ENCODE results near the gene PUS1.
"Not testable (repeated sequence)": the region's sequence is repeated elsewhere in the genome, so short reads cannot be mapped to it uniquely, and the experiment has no call there.

PUS1 gene

GRCh38 chr12:131885543-131886057, 43.5 kb upstream of the PUS1 start:
- peaks cover 3 to 21% of the 10 kb centered on the region in 2 experiments for H3K27me3 ChIP-seq (ENCODE audit: control insufficient read depth in 1 of 2, insufficient read depth in 1 of 2, low read length in 2 of 2)
- no peak overlapping the region for H4K8ac ChIP-seq (ENCODE audit: low read length)
- H2BK12ac ChIP-seq (ENCODE audit: low read length in 2 of 2): no peak overlapping the region
- H3K9ac ChIP-seq (ENCODE audit: low read length): no peak overlapping the region
- H3K9me3 ChIP-seq (ENCODE audit: control insufficient read depth, low read length): peaks cover 3% of the 10 kb centered on the region
- no peak for DNase-seq
- H3K23ac ChIP-seq (ENCODE audit: low read length in 2 of 2): no peak overlapping the region
- no peak overlapping the region for H2BK120ac ChIP-seq (ENCODE audit: low read depth, low read length)
- no peak overlapping the region for H3K4me2 ChIP-seq (ENCODE audit: low read length, poor library complexity, severe bottlenecking)
- no peak overlapping the region for H4K91ac ChIP-seq (ENCODE audit: low read length)
- H3K4me1 ChIP-seq (ENCODE audit: control insufficient read depth, insufficient read depth, low read depth, low read length): no peaks in the 10 kb centered on the region
- H3K4ac ChIP-seq (ENCODE audit: low read depth in 1 of 2, low read length in 2 of 2): no peak overlapping the region
- H2BK15ac ChIP-seq (ENCODE audit: low read depth, poor library complexity, severe bottlenecking): no peak overlapping the region
- no peak overlapping the region for H2AFZ ChIP-seq (ENCODE audit: low read depth, low read length)
- H2AK5ac ChIP-seq (ENCODE audit: low read length, severe bottlenecking): no peak overlapping the region
- no peak overlapping the region for H3K27ac ChIP-seq (ENCODE audit: low read length, poor library complexity, severe bottlenecking)
- H3K14ac ChIP-seq (ENCODE audit: low read length in 2 of 2): no peak overlapping the region
- no peak overlapping the region for H3K4me3 ChIP-seq (ENCODE audit: insufficient read depth in 1 of 2, low read depth in 1 of 2, low read length in 2 of 2)
- no peaks in the 10 kb centered on the region for H3K36me3 ChIP-seq (ENCODE audit: control insufficient read depth in 1 of 2, insufficient read depth in 2 of 2, low read depth in 1 of 2, low read length in 2 of 2)
- H3K18ac ChIP-seq (ENCODE audit: low read depth in 1 of 2, low read length in 2 of 2): no peak overlapping the region
- WGBS: 87% methylated on average over 4 of the region's 7 CpGs
- no peaks in the 10 kb centered on the region for H3K79me1 ChIP-seq (replicated peaks; ENCODE audit: low read length, poor library complexity, severe bottlenecking)
- H2BK5ac ChIP-seq (ENCODE audit: low read depth, low read length, poor library complexity, severe bottlenecking): no peak overlapping the region

- not testable (repeated sequence) for H4K91ac ChIP-seq (ENCODE audit: low read length); H3K9me3 ChIP-seq (ENCODE audit: control insufficient read depth, low read length); H3K27me3 ChIP-seq (ENCODE audit: control insufficient read depth in 1 of 2, insufficient read depth in 1 of 2, low read length in 2 of 2); H3K4me2 ChIP-seq (ENCODE audit: low read length, poor library complexity, severe bottlenecking); H3K14ac ChIP-seq (ENCODE audit: low read length in 2 of 2); H3K23ac ChIP-seq (ENCODE audit: low read length in 2 of 2); H3K9ac ChIP-seq (ENCODE audit: low read length); H2BK12ac ChIP-seq (ENCODE audit: low read length in 2 of 2); H2AK5ac ChIP-seq (ENCODE audit: low read length, severe bottlenecking); H3K79me1 ChIP-seq (replicated peaks; ENCODE audit: low read length, poor library complexity, severe bottlenecking); H3K4ac ChIP-seq (ENCODE audit: low read depth in 1 of 2, low read length in 2 of 2); H4K8ac ChIP-seq (ENCODE audit: low read length); H2BK15ac ChIP-seq (ENCODE audit: low read depth, poor library complexity, severe bottlenecking); H2AFZ ChIP-seq (ENCODE audit: low read depth, low read length); H3K36me3 ChIP-seq (ENCODE audit: control insufficient read depth in 1 of 2, insufficient read depth in 2 of 2, low read depth in 1 of 2, low read length in 2 of 2); H3K4me3 ChIP-seq (ENCODE audit: insufficient read depth in 1 of 2, low read depth in 1 of 2, low read length in 2 of 2); H3K18ac ChIP-seq (ENCODE audit: low read depth in 1 of 2, low read length in 2 of 2); H3K27ac ChIP-seq (ENCODE audit: low read length, poor library complexity, severe bottlenecking); DNase-seq; H2BK120ac ChIP-seq (ENCODE audit: low read depth, low read length); H2BK5ac ChIP-seq (ENCODE audit: low read depth, low read length, poor library complexity, severe bottlenecking)
- peaks cover 15% of the 10 kb centered on the region for H3K4me1 ChIP-seq (ENCODE audit: control insufficient read depth, insufficient read depth, low read depth, low read length)
- 83% methylated on average over 7 of the region's 8 CpGs for WGBS
Observed at GRCh38 chr12:131891722-131892121, 37.4 kb upstream of the PUS1 start.

GRCh38 chr12:131892711-131893604, 36.1 kb upstream of the PUS1 start:
- H2BK120ac ChIP-seq (ENCODE audit: low read depth, low read length): no peak overlapping the region
- H3K4me1 ChIP-seq (ENCODE audit: control insufficient read depth, insufficient read depth, low read depth, low read length): peaks cover 24% of the 10 kb centered on the region
- H4K8ac ChIP-seq (ENCODE audit: low read length): no peak overlapping the region
- H3K79me1 ChIP-seq (replicated peaks; ENCODE audit: low read length, poor library complexity, severe bottlenecking): peaks cover 15% of the 10 kb centered on the region
- H3K4ac ChIP-seq (ENCODE audit: low read depth in 1 of 2, low read length in 2 of 2): no peak overlapping the region
- no peak overlapping the region for H3K27ac ChIP-seq (ENCODE audit: low read length, poor library complexity, severe bottlenecking)
- no peak overlapping the region for H3K4me2 ChIP-seq (ENCODE audit: low read length, poor library complexity, severe bottlenecking)
- 90% methylated on average over 26 of the region's 26 CpGs for WGBS
- H2AK5ac ChIP-seq (ENCODE audit: low read length, severe bottlenecking): no peak overlapping the region
- no peak overlapping the region for H3K9ac ChIP-seq (ENCODE audit: low read length)
- H2BK5ac ChIP-seq (ENCODE audit: low read depth, low read length, poor library complexity, severe bottlenecking): no peak overlapping the region
- H3K14ac ChIP-seq (ENCODE audit: low read length in 2 of 2): no peak overlapping the region
- peaks cover 3 to 8% of the 10 kb centered on the region in 2 experiments for H3K27me3 ChIP-seq (ENCODE audit: control insufficient read depth in 1 of 2, insufficient read depth in 1 of 2, low read length in 2 of 2)
- no peak overlapping the region for H2BK15ac ChIP-seq (ENCODE audit: low read depth, poor library complexity, severe bottlenecking)
- H3K36me3 ChIP-seq (ENCODE audit: control insufficient read depth in 1 of 2, insufficient read depth in 2 of 2, low read depth in 1 of 2, low read length in 2 of 2): peaks cover 11 to 13% of the 10 kb centered on the region in 2 experiments
- H3K23ac ChIP-seq (ENCODE audit: low read length in 2 of 2): no peak overlapping the region
- H3K18ac ChIP-seq (ENCODE audit: low read depth in 1 of 2, low read length in 2 of 2): no peak overlapping the region
- no peak overlapping the region for H4K91ac ChIP-seq (ENCODE audit: low read length)
- no peak overlapping the region for H3K4me3 ChIP-seq (ENCODE audit: insufficient read depth in 1 of 2, low read depth in 1 of 2, low read length in 2 of 2)
- H2BK12ac ChIP-seq (ENCODE audit: low read length in 2 of 2): peak overlapping the region in 1 of 2 experiments; percentile 41
- H3K9me3 ChIP-seq (ENCODE audit: control insufficient read depth, low read length): no peaks in the 10 kb centered on the region
- H2AFZ ChIP-seq (ENCODE audit: low read depth, low read length): no peak overlapping the region
- no peak for DNase-seq

- Histone ChIP-seq H3K14ac (ENCODE audit: low read length in 2 of 2) (no peak overlapping the region), H2AK5ac (ENCODE audit: low read length, severe bottlenecking) (no peak overlapping the region), H3K79me1 (replicated peaks; ENCODE audit: low read length, poor library complexity, severe bottlenecking) (peaks cover 21% of the 10 kb centered on the region), H3K27me3 (ENCODE audit: control insufficient read depth in 1 of 2, insufficient read depth in 1 of 2, low read length in 2 of 2) (peaks cover 2 to 8% of the 10 kb centered on the region in 2 experiments), H3K4ac (ENCODE audit: low read depth in 1 of 2, low read length in 2 of 2) (no peak overlapping the region), H2BK120ac (ENCODE audit: low read depth, low read length) (no peak overlapping the region), H3K36me3 (ENCODE audit: control insufficient read depth in 1 of 2, insufficient read depth in 2 of 2, low read depth in 1 of 2, low read length in 2 of 2) (peaks cover 11 to 20% of the 10 kb centered on the region in 2 experiments), H3K18ac (ENCODE audit: low read depth in 1 of 2, low read length in 2 of 2) (no peak overlapping the region), H3K23ac (ENCODE audit: low read length in 2 of 2) (no peak overlapping the region), H3K4me2 (ENCODE audit: low read length, poor library complexity, severe bottlenecking) (peak overlapping the region; percentile 21), H4K8ac (ENCODE audit: low read length) (no peak overlapping the region), H2BK5ac (ENCODE audit: low read depth, low read length, poor library complexity, severe bottlenecking) (no peak overlapping the region), H4K91ac (ENCODE audit: low read length) (no peak overlapping the region), H2BK15ac (ENCODE audit: low read depth, poor library complexity, severe bottlenecking) (no peak overlapping the region), H3K4me3 (ENCODE audit: insufficient read depth in 1 of 2, low read depth in 1 of 2, low read length in 2 of 2) (no peak overlapping the region), H2AFZ (ENCODE audit: low read depth, low read length) (no peak overlapping the region), H3K4me1 (ENCODE audit: control insufficient read depth, insufficient read depth, low read depth, low read length) (peaks cover 27% of the 10 kb centered on the region), H2BK12ac (ENCODE audit: low read length in 2 of 2) (no peak overlapping the region), H3K27ac (ENCODE audit: low read length, poor library complexity, severe bottlenecking) (no peak overlapping the region), H3K9ac (ENCODE audit: low read length) (no peak overlapping the region), H3K9me3 (ENCODE audit: control insufficient read depth, low read length) (no peaks in the 10 kb centered on the region)
- WGBS: 59% methylated on average over 15 of the region's 19 CpGs
- peak; percentile 16 for DNase-seq
Observed at GRCh38 chr12:131893605-131894312, 35.3 kb upstream of the PUS1 start.

Data from mesenchymal stem cell (in vitro differentiated cells and primary cell).